Measurements from ENCODE around the gene EFHC1. TPM values are rescaled to one million over a fixed set of nuclear protein-coding genes. Genes with fewer than 3 reads are reported as not detected.

The EFHC1 gene
- total RNA-seq, 6 donors from 2014 or later, result 16.2 to 96.4 (median 21.6) TPM

DNA sequence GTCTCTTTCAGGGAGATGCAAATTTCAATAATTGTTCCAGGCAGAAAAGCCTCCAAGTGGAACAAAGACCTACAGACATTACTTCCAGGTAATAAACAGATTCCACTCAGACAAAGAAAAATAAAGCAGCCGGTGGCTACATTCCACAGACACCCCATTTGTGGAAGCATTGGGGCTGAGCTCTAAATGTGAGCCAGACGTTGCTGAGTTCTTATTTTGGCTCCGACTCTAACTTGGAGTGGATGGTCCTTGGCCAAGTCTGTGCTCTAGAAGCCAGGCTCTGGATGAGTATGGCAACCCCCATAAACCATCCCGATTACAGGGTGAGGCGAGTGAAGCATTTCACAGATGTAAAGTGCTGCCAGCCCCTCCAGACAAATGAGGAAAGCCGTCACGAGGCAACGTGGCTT, 150.2 kb downstream of the EFHC1 start:
- WGBS, 2 donors, result 34 to 59% methylated on average over 3 to 8 of the region's 8 CpGs
- H3K27ac ChIP-seq, result peak overlapping the region in 3 of 4 donors; percentile 10 to 59 (median 51)
- no peaks in the 10 kb centered on the region for H3K36me3 ChIP-seq
- no peaks in the 10 kb centered on the region for H3K9me3 ChIP-seq
- H3K4me3 ChIP-seq, result no peak overlapping the region
- ATAC-seq (ENCODE audit: low FRiP score in 2 of 2) (peak; percentile 9 to 18), DNase-seq (no peak)
- peaks cover 64 to 75% (median 73%) of the 10 kb centered on the region in 4 donors for H3K4me1 ChIP-seq
- TF ChIP-seq POLR2A (IDR thresholded peaks at IDR 0.05) (no peak), EP300 (IDR thresholded peaks at IDR 0.05) (no peak), POLR2AphosphoS5 (IDR thresholded peaks at IDR 0.05) (no peak)
- TF ChIP-seq, protein P1, sequence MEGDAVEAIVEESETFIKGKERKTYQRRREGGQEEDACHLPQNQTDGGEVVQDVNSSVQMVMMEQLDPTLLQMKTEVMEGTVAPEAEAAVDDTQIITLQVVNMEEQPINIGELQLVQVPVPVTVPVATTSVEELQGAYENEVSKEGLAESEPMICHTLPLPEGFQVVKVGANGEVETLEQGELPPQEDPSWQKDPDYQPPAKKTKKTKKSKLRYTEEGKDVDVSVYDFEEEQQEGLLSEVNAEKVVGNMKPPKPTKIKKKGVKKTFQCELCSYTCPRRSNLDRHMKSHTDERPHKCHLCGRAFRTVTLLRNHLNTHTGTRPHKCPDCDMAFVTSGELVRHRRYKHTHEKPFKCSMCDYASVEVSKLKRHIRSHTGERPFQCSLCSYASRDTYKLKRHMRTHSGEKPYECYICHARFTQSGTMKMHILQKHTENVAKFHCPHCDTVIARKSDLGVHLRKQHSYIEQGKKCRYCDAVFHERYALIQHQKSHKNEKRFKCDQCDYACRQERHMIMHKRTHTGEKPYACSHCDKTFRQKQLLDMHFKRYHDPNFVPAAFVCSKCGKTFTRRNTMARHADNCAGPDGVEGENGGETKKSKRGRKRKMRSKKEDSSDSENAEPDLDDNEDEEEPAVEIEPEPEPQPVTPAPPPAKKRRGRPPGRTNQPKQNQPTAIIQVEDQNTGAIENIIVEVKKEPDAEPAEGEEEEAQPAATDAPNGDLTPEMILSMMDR (IDR thresholded peaks at IDR 0.05), result no peak
- H3K27me3 ChIP-seq, result no peaks in the 10 kb centered on the region

DNA sequence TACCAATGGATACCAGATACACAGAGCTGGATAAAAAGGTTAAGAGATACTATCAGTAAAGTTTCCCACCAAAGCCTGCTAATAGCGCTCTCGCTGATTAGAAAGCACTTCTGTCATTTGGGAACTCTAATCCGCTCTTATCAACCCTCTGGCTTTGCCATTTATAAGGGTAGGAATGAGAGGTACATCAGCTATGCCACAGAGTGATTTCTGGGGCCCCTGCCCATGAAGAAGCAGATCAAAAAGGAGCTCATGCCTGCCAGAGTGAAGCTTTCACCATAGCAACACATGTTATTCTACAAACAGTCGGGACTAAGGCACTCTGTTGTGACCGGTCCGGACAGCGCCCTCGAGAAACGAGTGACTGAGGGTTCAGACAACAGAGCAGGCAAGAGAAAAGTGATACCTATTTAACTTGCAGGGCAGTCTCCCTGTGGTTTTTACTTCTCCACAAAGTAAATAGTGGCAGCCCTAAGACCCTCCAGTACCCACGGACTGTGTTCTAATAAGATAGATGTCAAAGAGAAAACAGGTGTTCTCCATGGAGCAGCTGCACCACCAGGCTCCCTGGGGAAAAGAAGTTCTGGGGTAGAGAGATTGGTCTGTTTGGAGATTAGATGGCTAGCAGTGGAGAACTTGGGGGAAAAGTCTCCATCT, 151.1 kb downstream of the EFHC1 start:
- Histone ChIP-seq H3K27ac (peak overlapping the region in 2 of 4 donors; percentile 10 to 59), H3K9me3 (no peaks in the 10 kb centered on the region), H3K36me3 (no peaks in the 10 kb centered on the region), H3K27me3 (no peaks in the 10 kb centered on the region), H3K4me1 (peaks cover 73 to 76% (median 75%) of the 10 kb centered on the region in 4 donors), H3K4me3 (no peak overlapping the region)
- no peak for DNase-seq
- 68 to 77% methylated on average over 10 of the region's 10 CpGs for WGBS, 2 donors
- TF ChIP-seq POLR2A (IDR thresholded peaks at IDR 0.05) (no peak), POLR2AphosphoS5 (IDR thresholded peaks at IDR 0.05) (no peak), EP300 (IDR thresholded peaks at IDR 0.05) (no peak)
- TF ChIP-seq, protein P1 (IDR thresholded peaks at IDR 0.05), result no peak
- no peak for ATAC-seq (ENCODE audit: low FRiP score in 2 of 2)

DNA sequence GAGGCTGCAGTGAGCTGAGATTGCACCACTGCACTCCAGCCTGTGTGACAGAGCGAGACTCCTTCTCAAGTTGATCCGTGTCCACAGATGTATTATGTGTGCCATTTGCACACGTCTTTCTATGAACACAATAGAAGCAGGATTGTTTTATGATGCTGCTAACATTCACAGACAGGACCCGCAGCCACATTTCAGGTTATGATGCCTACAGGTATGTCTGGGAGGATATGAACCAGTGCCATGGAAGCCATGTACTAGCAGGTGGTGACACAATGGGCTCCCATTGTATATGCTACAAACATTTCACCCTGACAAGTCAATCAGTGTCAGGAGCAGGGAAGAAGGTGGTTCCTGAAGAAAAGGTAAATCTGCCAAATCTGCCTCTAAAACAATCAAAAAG, 152.4 kb downstream of the EFHC1 start:
- peak overlapping the region in 2 of 4 donors; percentile 44 to 94 for H3K27ac ChIP-seq
- no peak for ATAC-seq (ENCODE audit: low FRiP score in 2 of 2)
- WGBS, 2 donors, result 94 to 98% methylated on average over 4 of the region's 4 CpGs
- peaks cover 64 to 74% (median 67%) of the 10 kb centered on the region in 4 donors for H3K4me1 ChIP-seq
- H3K36me3 ChIP-seq, result no peaks in the 10 kb centered on the region
- H3K9me3 ChIP-seq, result no peaks in the 10 kb centered on the region
- no peak overlapping the region for H3K4me3 ChIP-seq
- H3K27me3 ChIP-seq, result no peaks in the 10 kb centered on the region
- DNase-seq, result no peak
- TF ChIP-seq POLR2AphosphoS5 (IDR thresholded peaks at IDR 0.05) (no peak), POLR2A (IDR thresholded peaks at IDR 0.05) (no peak), EP300 (IDR thresholded peaks at IDR 0.05) (no peak)
- TF ChIP-seq, protein P1 (IDR thresholded peaks at IDR 0.05), result no peak

DNA sequence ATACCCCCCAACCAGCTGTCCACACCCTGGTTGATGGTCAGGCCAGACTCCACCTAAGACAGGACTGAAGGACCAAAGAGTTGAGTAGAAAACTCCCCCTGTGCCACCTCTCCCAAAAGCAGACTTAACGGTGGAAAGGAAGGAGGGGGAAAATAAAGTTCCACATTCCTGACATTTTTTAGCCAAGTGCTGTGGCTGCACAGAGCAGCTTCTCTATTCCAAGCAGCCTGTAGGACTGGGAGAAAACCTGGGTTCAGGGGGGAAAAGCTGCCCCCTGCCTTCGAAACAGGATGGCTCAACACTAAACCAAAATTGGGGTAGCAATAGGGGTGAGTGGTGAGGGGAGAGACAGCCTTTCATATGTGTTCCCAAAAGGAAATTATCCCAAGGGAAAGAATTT, 153.2 kb downstream of the EFHC1 start:
- TF ChIP-seq POLR2AphosphoS5 (IDR thresholded peaks at IDR 0.05) (no peak), POLR2A (IDR thresholded peaks at IDR 0.05) (no peak), EP300 (IDR thresholded peaks at IDR 0.05) (no peak)
- TF ChIP-seq, protein P1 (IDR thresholded peaks at IDR 0.05), result no peak
- Histone ChIP-seq H3K27ac (peak overlapping the region in 3 of 4 donors; percentile 44 to 94 (median 61)), H3K4me1 (peaks cover 61 to 69% (median 68%) of the 10 kb centered on the region in 4 donors), H3K36me3 (no peaks in the 10 kb centered on the region), H3K4me3 (peak overlapping the region in 1 of 4 donors; percentile 11), H3K9me3 (no peaks in the 10 kb centered on the region), H3K27me3 (no peaks in the 10 kb centered on the region)
- 28 to 32% methylated on average over 2 of the region's 2 CpGs for WGBS, 2 donors
- ATAC-seq (ENCODE audit: low FRiP score in 2 of 2) (no peak), DNase-seq (no peak)

Other genes with a start within 250 kb of the EFHC1 start
- gene IL17A, start 234.0 kb upstream of the EFHC1 start, total RNA-seq, result not detected
- gene IL17F, start 175.8 kb upstream of the EFHC1 start, total RNA-seq, result not detected
- gene MCM3, start 135.6 kb upstream of the EFHC1 start, total RNA-seq, result 10 to 100 TPM; 20.4 to 35.9 (median 28.2) TPM
- 10 to 100 TPM in 3 of 6 donors, 1 to 10 TPM in 3; 3.4 to 21.6 (median 9.3) TPM for gene PAQR8, start 58.2 kb upstream of the EFHC1 start, total RNA-seq
- gene TRAM2, start 156.7 kb downstream of the EFHC1 start, total RNA-seq, result 10 to 100 TPM in 5 of 6 donors, 1 to 10 TPM in 1; 9.4 to 26.8 (median 14.3) TPM